Lung (tissue), 12 donors: ENCODE measurements around the gene LAMB4. TPM values are rescaled to one million over a fixed set of nuclear protein-coding genes. Genes with fewer than 3 reads are reported as not detected.

Source experiments
- ATAC-seq: fragments of 200-7000 bp; cut with Tn5 transposase; one replicate; pipeline ENCODE4 v1.9.1; 2020; ENCODE audit warnings: moderate number of reproducible peaks; ENCODE audit not compliant: insufficient read depth, low FRiP score
- DNase-seq, 3 donors: peaks; one replicate each; pipeline ENCODE4 v3.0.0-alpha.2; 2013 to 2017
- H3K27ac ChIP-seq, 2 donors: one replicate each; pipeline ENCODE4 v1.5.1; 2013; ENCODE audit warnings: mild to moderate bottlenecking in 2 of 2, moderate library complexity in 2 of 2, control low read depth in 1 of 2, inconsistent platforms in 1 of 2, low read depth in 1 of 2, low read length in 1 of 2
- H3K27me3 ChIP-seq, 3 donors: one replicate each; pipeline ENCODE4 v1.5.1; 2013; ENCODE audit warnings: low read length in 2 of 3; ENCODE audit not compliant: control insufficient read depth in 3 of 3, insufficient read depth in 3 of 3
- H3K36me3 ChIP-seq, 4 donors: one replicate each; pipeline ENCODE4 v1.5.1; 2013; ENCODE audit warnings: low read length in 4 of 4, mild to moderate bottlenecking in 1 of 4, moderate library complexity in 1 of 4; ENCODE audit not compliant: control insufficient read depth in 4 of 4, insufficient read depth in 4 of 4
- H3K4me1 ChIP-seq, 5 donors: one replicate each; pipeline ENCODE4 v1.5.1; 2013; ENCODE audit warnings: low read length in 5 of 5, mild to moderate bottlenecking in 2 of 5, moderate library complexity in 1 of 5; ENCODE audit not compliant: control insufficient read depth in 5 of 5, insufficient read depth in 5 of 5
- H3K4me3 ChIP-seq: one replicate; pipeline ENCODE4 v1.5.1; 2013; ENCODE audit warnings: mild to moderate bottlenecking, control low read depth, moderate library complexity
- H3K9ac ChIP-seq, 2 donors: one replicate each; pipeline ENCODE4 v1.5.1; 2013; ENCODE audit warnings: low read length in 2 of 2, control low read depth in 1 of 2; ENCODE audit not compliant: insufficient read depth in 1 of 2
- H3K9me3 ChIP-seq, 4 donors: one replicate each; pipeline ENCODE4 v1.5.1; 2013; ENCODE audit warnings: low read length in 3 of 4, mild to moderate bottlenecking in 1 of 4, moderate library complexity in 1 of 4; ENCODE audit not compliant: control insufficient read depth in 4 of 4, insufficient read depth in 3 of 4
- CTCF ChIP-seq: IDR thresholded peaks from 2 replicates; pipeline ENCODE4 v1.5.1; 2012; ENCODE audit warnings: mild to moderate bottlenecking; ENCODE audit errors: control extremely low read depth, extremely low read depth
- WGBS, 2 donors: extraction: QIAGEN DNeasy Blood & Tissue Kit; methylation state at CpG; one replicate each; pipeline ENCODE4 v1.1.7; 2013; 5-methylcytosine and 5-hydroxymethylcytosine counted together
- polyA plus RNA-seq, 2 donors: library from polyadenylated mRNA; stranded (reverse); fragments of 200-250 nt; gene quantifications; one replicate each; pipeline ENCODE4 v1.2.1, GENCODE V29; 2013
- total RNA-seq, 2 donors: library from RNA; depleted of rRNA in 1 of 2; stranded (reverse); fragments of >200 nt in 1 of 2; gene quantifications; one replicate each; pipeline ENCODE4 v1.2.1, GENCODE V29; 2014 to 2021
- donor health status: control.
- donor health status: control.
- donor health status: Bipolar disorder and iron deficiency.
- donor health status: healthy.
- donor health status: DM: yes; HTN: yes; CAD: no.

Gene LAMB4
- total and polyA plus RNA-seq, 4 donors = 0.06 to 0.63 (median 0.28) TPM

GRCh38 chr7:108142180-108142579 is 12.0 kb upstream of the LAMB4 start:
- H3K4me1 ChIP-seq = peaks cover 0 to 7% (median 2%) of the 10 kb centered on the region in 5 donors

DNA sequence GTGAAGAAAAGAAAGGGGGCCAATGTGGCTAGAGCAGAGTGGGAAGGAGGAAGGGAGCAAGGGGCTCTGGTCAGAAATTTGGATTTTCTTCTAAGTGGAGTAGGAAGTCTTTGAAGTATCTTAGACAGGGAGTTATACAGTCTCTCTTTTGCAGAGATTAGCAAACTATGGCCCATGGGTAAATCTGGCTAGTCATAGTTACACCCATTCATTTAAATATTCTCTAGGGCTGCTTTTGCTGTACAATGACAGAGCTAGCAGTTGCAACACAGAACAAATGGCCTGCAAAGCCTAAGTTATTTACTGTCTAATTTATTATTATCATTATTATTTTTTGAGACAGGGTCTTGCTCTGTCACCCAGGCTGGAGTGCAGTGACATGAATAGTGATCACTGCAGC is 10.5 kb upstream of the LAMB4 start:
- no peak overlapping the region for H3K27ac ChIP-seq
- H3K4me3 ChIP-seq = no peak overlapping the region
- H3K4me1 ChIP-seq = peaks cover 0 to 2% (median 0%) of the 10 kb centered on the region in 5 donors
- ATAC-seq (no peak), DNase-seq (no peak)
- TF ChIP-seq CTCF = no peak
- H3K9ac ChIP-seq = no peak overlapping the region
- no peaks in the 10 kb centered on the region for H3K27me3 ChIP-seq
- H3K36me3 ChIP-seq = no peaks in the 10 kb centered on the region
- H3K9me3 ChIP-seq = no peaks in the 10 kb centered on the region

More at GRCh38 chr7:108142180-108142579, 12.0 kb upstream of the LAMB4 start:
- H3K27me3 ChIP-seq = no peaks in the 10 kb centered on the region
- H3K9me3 ChIP-seq = no peaks in the 10 kb centered on the region
- WGBS, 2 donors = 93 to 95% methylated on average over 4 of the region's 4 CpGs
- H3K4me3 ChIP-seq = no peak overlapping the region
- no peak overlapping the region for H3K27ac ChIP-seq
- DNase-seq = no peak
- ATAC-seq = no peak
- no peak overlapping the region for H3K9ac ChIP-seq
- H3K36me3 ChIP-seq = no peaks in the 10 kb centered on the region
- TF ChIP-seq CTCF = no peak

- no peak for TF ChIP-seq CTCF
- DNase-seq = no peak
- Histone ChIP-seq H3K36me3 (no peaks in the 10 kb centered on the region), H3K9ac (no peak overlapping the region), H3K4me3 (no peak overlapping the region), H3K9me3 (no peaks in the 10 kb centered on the region), H3K4me1 (no peaks in the 10 kb centered on the region), H3K27ac (no peak overlapping the region), H3K27me3 (no peaks in the 10 kb centered on the region)
- no peak for ATAC-seq
Measured at GRCh38 chr7:108138911-108139310, 8.8 kb upstream of the LAMB4 start.

DNA sequence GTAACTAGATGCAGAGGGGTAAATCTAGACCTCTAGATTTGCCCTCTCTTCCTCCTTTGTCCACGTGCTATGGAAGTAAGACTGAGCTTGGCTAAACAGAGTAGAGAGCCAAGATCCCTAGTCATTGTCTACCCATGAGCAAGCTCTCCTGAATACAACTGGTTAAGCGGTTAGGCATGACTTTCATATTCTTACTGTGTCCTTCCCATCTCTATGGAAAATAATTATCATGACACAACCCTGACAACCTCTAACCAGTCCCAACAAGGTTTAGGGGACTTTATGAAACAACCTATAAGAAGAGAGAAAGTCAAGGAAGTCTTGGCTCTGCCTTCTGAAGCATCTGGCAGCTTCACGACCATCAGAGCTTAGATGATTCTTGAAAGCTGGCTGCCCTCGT is 7.8 kb upstream of the LAMB4 start:
- 91 to 93% methylated on average over 4 of the region's 4 CpGs for WGBS, 2 donors
- DNase-seq (no peak), ATAC-seq (no peak)
- Histone ChIP-seq H3K27ac (no peak overlapping the region), H3K27me3 (no peaks in the 10 kb centered on the region), H3K36me3 (no peaks in the 10 kb centered on the region), H3K4me3 (no peak overlapping the region), H3K9me3 (no peaks in the 10 kb centered on the region), H3K4me1 (no peaks in the 10 kb centered on the region), H3K9ac (no peak overlapping the region)
- no peak for TF ChIP-seq CTCF
